GM19452 (cell line): Measurements from ENCODE around the gene TENT4B.
"Not testable (repeated sequence)": the region's sequence is repeated elsewhere in the genome, so short reads cannot be mapped to it uniquely, and the experiment has no call there.

Source experiments
- ATAC-seq: cut with Tn5 transposase; IDR thresholded peaks from one replicate; pipeline ENCODE4 v1.9.1; 2021; ENCODE audit not compliant: unreplicated experiment

Gene TENT4B

GRCh38 chr16:50227120-50227519 is 74.0 kb downstream of the TENT4B start:
- ATAC-seq = no peak

DNA sequence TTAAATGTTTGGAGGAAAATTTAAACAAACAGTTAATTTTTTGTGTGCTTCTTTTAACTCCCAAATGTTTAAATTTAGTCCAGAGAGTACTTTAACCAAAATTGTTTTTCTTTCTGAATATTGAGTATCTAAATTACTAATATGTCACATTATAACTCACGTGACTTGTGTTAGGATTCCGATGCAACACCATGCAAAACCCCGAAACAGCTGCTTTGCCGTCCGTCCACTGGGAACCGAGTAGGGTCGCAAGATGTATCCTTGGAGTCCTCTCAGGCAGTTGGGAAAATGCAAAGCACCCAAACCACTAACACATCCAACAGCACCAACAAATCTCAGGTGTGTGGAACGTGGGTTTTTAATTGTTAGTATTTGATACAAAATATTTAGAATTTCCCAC is 74.6 kb downstream of the TENT4B start:
- ATAC-seq = no peak

DNA sequence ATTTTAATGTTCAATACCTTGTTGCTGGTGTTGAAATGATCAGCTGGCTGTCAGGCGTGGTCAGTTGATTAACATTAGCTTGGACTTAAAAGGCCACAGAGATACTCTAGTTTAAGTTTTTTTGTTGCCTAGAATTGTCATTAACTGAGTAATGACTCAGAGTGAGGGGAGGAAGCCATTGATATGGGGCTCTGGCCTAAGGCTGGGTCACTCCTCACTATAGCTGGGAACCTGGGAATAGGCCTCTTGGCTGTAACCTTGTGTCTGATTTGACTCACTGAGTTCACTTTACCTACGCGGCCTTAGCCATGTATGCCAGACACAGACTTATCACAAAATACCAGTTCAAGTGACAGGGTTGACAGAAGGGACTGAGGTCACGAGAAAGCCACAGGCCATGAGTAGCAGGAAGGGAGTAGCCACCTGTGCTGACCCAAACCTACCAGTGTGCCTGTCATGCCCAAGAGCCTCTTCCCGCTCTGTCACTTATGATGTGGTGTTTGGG is 75.3 kb downstream of the TENT4B start:
- ATAC-seq = no peak

- ATAC-seq = no peak
These were observed 76.1 kb downstream of the TENT4B start for GRCh38 chr16:50229149-50229726.

DNA sequence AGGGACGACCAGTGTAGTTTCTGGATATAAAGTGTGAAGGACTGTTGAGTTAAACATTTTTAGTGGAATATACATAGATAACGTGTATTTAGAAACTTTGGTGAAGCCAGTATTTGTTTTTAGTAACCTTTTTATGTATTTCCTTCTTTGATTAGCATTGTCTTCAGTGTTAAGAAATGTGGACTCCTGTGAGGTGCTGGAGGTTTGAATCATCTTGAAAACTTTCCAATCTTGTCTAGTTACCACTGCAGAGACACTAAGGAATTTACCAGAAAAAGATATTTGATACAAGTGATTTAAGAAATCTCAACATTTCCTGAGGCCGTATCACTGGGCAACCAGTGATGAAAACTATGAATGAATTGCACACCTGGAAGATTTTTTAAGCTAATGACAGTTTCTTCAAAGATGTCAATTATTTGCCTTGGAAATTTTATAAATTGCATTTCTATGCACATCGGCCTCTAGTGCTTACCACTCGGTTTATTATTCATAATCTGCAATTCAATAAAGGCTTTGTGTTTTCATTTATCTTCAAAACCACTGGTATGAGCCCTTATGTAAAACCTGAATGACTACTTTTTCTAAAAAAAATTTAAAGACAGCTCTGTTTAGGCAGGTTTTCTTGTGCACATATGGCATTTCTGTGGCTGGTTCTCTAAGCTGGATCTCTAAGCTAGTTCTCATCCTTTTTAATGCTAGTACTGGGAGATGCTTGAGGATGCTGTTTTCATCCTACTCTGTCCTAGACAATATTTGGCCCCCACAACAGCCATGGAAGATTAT is 81.9 kb downstream of the TENT4B start:
- no peak for ATAC-seq

- ATAC-seq = no peak
These were observed 82.5 kb downstream of the TENT4B start for GRCh38 chr16:50235581-50235980.

DNA sequence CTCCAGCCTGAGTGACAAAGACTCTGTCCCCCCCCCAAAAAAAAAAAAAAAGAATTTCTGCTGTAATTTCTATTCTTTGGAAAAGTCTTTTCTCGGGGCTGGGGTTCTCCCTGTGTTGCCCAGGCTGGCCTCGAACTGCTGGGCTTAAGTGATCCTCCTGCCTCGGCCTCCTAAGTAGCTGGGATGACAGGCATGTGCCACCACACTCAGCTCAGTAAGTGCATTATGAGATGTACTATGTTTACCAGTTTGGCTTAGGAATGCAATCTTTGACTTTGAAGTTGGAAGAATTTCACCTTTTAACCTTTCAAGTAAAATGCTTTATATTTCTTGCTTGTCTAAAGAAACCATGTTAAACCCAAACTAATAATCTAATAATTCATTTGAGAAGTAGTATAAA is 85.2 kb downstream of the TENT4B start:
- ATAC-seq = no peak

DNA sequence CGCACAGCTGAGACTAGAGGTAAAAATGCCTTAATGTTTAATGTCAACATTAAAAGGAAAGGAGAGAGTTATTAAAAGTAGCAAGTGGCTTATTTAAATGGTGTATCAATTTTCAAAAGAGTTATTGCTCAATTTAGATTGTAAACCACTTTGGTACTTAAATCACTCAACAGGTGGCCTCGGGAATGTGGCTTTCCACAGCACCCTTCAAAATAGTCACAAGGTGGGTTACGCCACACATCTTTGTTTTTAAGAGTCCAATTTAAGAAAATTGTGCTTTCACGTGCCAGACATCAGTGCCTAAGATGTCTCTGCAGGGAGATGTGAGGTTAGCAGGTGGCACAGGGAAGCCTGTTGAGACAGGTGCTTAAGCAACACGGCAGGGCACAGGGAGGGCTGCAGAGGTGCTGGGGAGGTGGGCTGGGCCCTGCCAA is 85.8 kb downstream of the TENT4B start:
- ATAC-seq = no peak

DNA sequence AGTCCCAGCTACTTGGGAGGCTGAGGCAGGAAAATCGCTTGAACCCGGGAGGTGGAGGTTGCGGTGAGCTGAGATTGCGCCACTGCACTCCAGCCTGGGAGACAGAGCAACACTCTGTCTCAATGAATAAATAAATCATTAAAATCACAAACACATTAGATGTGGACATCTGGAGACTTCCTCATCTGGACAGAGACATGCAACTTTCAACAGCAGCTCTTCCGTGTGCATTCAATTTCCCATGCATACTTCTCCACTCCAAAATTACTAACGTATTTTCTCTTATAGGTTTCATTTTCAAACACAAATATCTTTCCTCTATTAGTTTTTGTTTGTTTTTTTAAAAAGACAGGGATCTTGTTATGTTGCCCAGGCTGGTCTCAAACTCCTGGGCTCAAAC is 89.9 kb downstream of the TENT4B start:
- not testable (repeated sequence) for ATAC-seq

- ATAC-seq = no peak
These were observed 91.0 kb downstream of the TENT4B start for GRCh38 chr16:50244140-50244503.

DNA sequence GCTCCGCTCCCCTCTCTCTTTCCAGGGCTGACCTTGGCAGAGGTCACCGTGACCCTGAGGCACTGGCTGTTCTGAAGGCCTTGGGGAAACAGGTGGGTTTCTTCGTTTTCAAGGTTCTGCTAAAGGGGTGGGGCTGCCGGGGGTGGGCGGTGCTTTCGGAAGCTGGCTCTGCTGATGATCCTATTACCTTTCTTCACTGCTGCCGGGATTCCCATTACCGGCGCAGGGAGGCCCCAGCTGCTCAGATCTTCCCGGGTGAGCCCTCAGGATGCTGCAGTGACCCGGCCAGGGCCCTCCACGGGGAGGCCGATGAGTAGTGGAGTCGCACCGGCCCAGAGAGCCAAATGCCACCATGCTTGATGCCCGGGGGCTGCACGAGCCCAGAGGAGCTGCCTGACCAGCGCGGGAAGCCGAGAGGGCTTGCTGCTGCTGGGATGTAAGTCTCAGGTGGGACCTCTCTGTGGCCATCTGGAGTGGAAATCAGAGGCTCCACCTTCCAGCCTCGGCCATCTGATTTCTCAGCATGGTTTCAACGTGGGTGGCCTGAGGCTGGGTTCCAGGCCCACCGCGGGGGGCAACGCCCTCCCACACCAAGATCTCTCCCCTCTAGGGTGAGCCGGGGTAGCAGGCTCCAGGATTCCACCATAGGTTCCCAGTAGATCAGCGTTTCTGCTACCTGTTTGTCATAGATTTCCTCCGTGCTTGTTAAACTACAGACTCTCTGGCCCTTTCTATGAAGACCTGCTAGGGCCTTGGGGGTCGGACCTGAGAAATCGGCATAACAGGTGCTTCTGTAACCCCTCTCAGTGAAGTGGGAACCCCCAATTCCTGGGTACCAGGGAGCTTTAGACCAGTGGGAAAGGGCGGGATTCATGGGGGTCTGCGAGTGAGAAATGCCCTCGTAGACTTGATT is 91.7 kb downstream of the TENT4B start:
- ATAC-seq = no peak

- peak; percentile 79 for ATAC-seq
These were observed 92.6 kb downstream of the TENT4B start for GRCh38 chr16:50245417-50246298.

GRCh38 chr16:50246299-50247122 is 93.4 kb downstream of the TENT4B start:
- ATAC-seq = peak; percentile 34

GRCh38 chr16:50247123-50247905 is 94.2 kb downstream of the TENT4B start:
- ATAC-seq = no peak

GRCh38 chr16:50247906-50248608 is 95.0 kb downstream of the TENT4B start:
- ATAC-seq = no peak

- no peak for ATAC-seq
These were observed 95.7 kb downstream of the TENT4B start for GRCh38 chr16:50248845-50249244.

DNA sequence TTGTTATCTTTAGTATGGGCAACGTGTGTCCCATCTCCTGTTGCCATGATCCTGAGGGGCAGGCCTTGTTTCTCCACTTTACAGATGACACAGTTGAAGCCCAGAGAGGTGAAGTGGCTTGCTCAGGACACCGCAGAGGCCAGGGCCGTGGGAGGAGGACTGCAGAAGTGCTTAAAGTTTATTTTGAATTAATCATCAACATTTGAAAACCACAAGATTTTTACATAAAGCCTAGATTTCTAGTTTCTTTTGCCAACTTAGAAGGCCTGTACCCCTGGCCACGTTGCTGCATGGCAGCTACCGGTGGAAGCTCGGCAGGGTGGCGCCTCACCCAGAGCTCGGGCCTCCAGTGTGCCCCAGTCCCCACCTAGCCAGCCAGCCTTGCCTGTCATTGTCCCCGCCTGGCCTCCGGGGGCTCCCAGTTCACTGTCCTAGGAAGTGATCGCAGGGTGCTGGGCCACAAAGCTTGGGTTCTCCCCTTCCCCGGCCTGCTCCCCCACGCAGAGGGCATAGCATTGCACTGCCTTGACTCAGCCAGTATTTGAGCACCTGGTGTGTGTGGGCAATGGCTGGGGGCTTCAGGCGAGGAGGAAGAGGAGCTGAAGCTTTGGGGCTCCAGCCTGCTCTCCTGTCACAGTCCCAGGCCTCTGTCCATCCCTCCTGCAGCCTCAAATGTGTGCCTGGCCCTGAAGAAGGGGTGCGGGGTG is 98.4 kb downstream of the TENT4B start:
- no peak for ATAC-seq
